GM12865 (cell line): ENCODE data around the gene AK8.

Experiments used
- DNase-seq: peaks from one replicate; pipeline ENCODE4 v3.0.0; 2010; ENCODE audit warnings: low read depth
- H3K4me3 ChIP-seq: 2 replicates; pipeline ENCODE4 v1.5.1; 2011; ENCODE audit warnings: mild to moderate bottlenecking, low read depth, low read length, control low read depth
- CTCF ChIP-seq: IDR thresholded peaks from 2 replicates; pipeline ENCODE4 v1.5.1; 2011; ENCODE audit warnings: low read length, control low read depth, low read depth, inconsistent platforms; ENCODE audit not compliant: insufficient read depth; ENCODE audit errors: missing control alignments

The AK8 gene

GRCh38 chr9:132768932-132769905 lies 108.9 kb downstream of the AK8 start:
- peak; percentile 50 for TF ChIP-seq CTCF
- peak; percentile 82 for DNase-seq
- H3K4me3 ChIP-seq: peak overlapping the region; percentile 82

- no peak for DNase-seq
- no peak for TF ChIP-seq CTCF
- H3K4me3 ChIP-seq: no peak overlapping the region
Measured at GRCh38 chr9:132763574-132763973, 114.5 kb downstream of the AK8 start.

- TF ChIP-seq CTCF: no peak
- no peak overlapping the region for H3K4me3 ChIP-seq
- no peak for DNase-seq
Measured at GRCh38 chr9:132762896-132763295, 115.2 kb downstream of the AK8 start.

- DNase-seq: no peak
- TF ChIP-seq CTCF: no peak
- no peak overlapping the region for H3K4me3 ChIP-seq
Measured at GRCh38 chr9:132761602-132762001, 116.5 kb downstream of the AK8 start.

- H3K4me3 ChIP-seq: no peak overlapping the region
- TF ChIP-seq CTCF: no peak
Measured at GRCh38 chr9:132760057-132760456, 118.0 kb downstream of the AK8 start.

GRCh38 chr9:132757016-132757415 lies 121.1 kb downstream of the AK8 start:
- TF ChIP-seq CTCF: no peak
- DNase-seq: no peak
- H3K4me3 ChIP-seq: no peak overlapping the region

More at GRCh38 chr9:132760057-132760456, 118.0 kb downstream of the AK8 start:
- DNase-seq: no peak
